ENCODE data around the gene KLHL18.

- TF ChIP-seq NFIC (IDR thresholded peaks at IDR 0.05) (no peak), EP300 (IDR thresholded peaks at IDR 0.05; ENCODE audit: borderline replicate concordance) (no peak), RAD21 (IDR thresholded peaks at IDR 0.05; ENCODE audit: low read depth) (no peak), CEBPB (IDR thresholded peaks at IDR 0.05) (no peak), REST (IDR thresholded peaks at IDR 0.05; ENCODE audit: low read depth) (no peak), EGR1 (IDR thresholded peaks at IDR 0.05) (no peak)
- TF ChIP-seq, protein P1, sequence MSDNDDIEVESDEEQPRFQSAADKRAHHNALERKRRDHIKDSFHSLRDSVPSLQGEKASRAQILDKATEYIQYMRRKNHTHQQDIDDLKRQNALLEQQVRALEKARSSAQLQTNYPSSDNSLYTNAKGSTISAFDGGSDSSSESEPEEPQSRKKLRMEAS (IDR thresholded peaks at IDR 0.05) = no peak
Observed at GRCh38 chr3:47362701-47363100, 80.0 kb downstream of the KLHL18 start.

Data from Ishikawa (cell line).